HG02840 (cell line): ENCODE measurements around the gene ELL.
"Not testable (repeated sequence)": the region's sequence is repeated elsewhere in the genome, so short reads cannot be mapped to it uniquely, and the experiment has no call there.

Experiments used
- ATAC-seq: cut with Tn5 transposase; IDR thresholded peaks from one replicate; pipeline ENCODE4 v1.9.1; 2021; ENCODE audit warnings: mild to moderate bottlenecking, moderate library complexity, moderate number of reproducible peaks; ENCODE audit not compliant: unreplicated experiment, low FRiP score

The ELL gene

GRCh38 chr19:18532168-18532890 is 10.5 kb upstream of the ELL start:
- no peak for ATAC-seq

- ATAC-seq, result no peak
These were observed 9.6 kb upstream of the ELL start for GRCh38 chr19:18531485-18531884.

GRCh38 chr19:18529782-18530181 is 7.9 kb upstream of the ELL start:
- ATAC-seq, result no peak

- ATAC-seq, result no peak
These were observed 4.4 kb upstream of the ELL start for GRCh38 chr19:18526316-18526715.

- ATAC-seq, result no peak
These were observed 2.0 kb upstream of the ELL start for GRCh38 chr19:18523841-18524240.

GRCh38 chr19:18522862-18523440 is 1.1 kb upstream of the ELL start:
- not testable (repeated sequence) for ATAC-seq

GRCh38 chr19:18522124-18522861 is 423 bp upstream of the ELL start:
- peak; percentile 86 for ATAC-seq

GRCh38 chr19:18520848-18521691 is 800 bp downstream of the ELL start:
- no peak for ATAC-seq

GRCh38 chr19:18519962-18520847 is 1.7 kb downstream of the ELL start:
- no peak for ATAC-seq

GRCh38 chr19:18518639-18519038 is 3.2 kb downstream of the ELL start:
- ATAC-seq, result no peak

GRCh38 chr19:18517606-18518005 is 4.3 kb downstream of the ELL start:
- ATAC-seq, result no peak

GRCh38 chr19:18515959-18516358 is 5.9 kb downstream of the ELL start:
- no peak for ATAC-seq

- ATAC-seq, result no peak
These were observed 6.8 kb downstream of the ELL start for GRCh38 chr19:18514800-18515682.

GRCh38 chr19:18513868-18514267 is 8.0 kb downstream of the ELL start:
- no peak for ATAC-seq

- ATAC-seq, result no peak
These were observed 11.7 kb downstream of the ELL start for GRCh38 chr19:18510216-18510615.

- no peak for ATAC-seq
These were observed 13.3 kb downstream of the ELL start for GRCh38 chr19:18508585-18508984.

GRCh38 chr19:18507727-18508440 is 14.0 kb downstream of the ELL start:
- no peak for ATAC-seq

GRCh38 chr19:18507021-18507726 is 14.7 kb downstream of the ELL start:
- no peak for ATAC-seq
